Non-pigmented ciliary epithelial cell (primary cell): ENCODE measurements around the gene CRADD.
"Not testable (repeated sequence)": the region's sequence is repeated elsewhere in the genome, so short reads cannot be mapped to it uniquely, and the experiment has no call there.

Experiments used
- DNase-seq: peaks from one replicate; pipeline ENCODE4 v3.0.0-alpha.2; 2010; ENCODE audit warnings: low read depth

Gene CRADD

DNA sequence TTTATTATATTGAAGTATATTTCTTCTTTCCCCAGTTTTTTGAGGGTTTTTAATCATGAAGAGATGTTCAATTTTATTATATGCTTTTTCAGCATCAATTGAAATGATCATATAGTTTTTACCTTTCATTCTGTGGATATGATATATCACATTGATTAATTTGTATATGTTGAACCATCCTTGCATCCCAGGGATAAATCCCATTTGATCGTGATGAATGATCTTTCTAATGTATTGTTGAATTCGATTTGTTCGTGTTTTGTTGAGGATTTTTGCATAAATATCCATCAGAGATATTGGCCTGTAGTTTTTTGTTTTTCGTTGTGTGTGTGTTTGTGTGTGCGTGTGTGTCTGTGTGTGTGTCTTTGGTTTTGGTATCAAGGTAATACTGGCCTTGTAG is 196.4 kb downstream of the CRADD start:
- no peak for DNase-seq

DNA sequence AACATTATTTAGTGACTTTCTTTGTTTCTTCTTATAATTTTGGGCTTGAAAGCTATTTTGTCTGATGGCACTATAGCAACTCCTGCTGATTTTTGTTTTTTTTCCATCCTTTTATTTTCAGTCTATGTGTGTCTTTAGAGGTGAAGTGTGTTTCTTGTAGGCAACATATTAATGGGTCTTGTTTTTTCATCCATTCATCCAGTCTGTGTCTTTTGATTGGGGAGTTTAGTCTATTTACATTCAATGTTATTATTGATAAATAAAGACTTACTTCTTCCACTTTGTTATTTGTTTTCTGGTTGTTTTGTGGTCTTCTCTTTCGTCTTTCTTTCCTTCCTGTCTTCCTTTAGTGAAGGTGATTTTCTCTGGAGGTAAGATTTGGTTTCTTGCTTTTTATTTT is 198.0 kb downstream of the CRADD start:
- no peak for DNase-seq

DNA sequence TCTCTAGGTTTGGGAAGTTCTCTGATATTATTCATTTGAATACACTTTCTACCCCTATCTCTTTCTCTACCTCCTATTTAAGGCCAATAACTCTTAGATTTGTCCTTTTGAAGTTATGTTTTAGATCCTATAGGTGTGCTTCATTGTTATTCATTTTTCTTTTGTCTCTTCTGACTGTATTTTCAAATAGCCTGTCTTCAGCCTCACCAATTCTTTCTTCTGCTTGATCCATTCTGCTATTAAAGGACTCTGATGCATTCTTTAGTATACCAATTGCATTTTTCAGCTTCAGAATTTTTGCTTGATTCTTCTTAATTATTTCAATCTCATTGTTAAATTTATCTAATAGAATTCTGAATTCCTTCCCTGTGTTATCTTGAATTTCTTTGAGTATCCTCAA is 199.2 kb downstream of the CRADD start:
- DNase-seq: no peak

DNA sequence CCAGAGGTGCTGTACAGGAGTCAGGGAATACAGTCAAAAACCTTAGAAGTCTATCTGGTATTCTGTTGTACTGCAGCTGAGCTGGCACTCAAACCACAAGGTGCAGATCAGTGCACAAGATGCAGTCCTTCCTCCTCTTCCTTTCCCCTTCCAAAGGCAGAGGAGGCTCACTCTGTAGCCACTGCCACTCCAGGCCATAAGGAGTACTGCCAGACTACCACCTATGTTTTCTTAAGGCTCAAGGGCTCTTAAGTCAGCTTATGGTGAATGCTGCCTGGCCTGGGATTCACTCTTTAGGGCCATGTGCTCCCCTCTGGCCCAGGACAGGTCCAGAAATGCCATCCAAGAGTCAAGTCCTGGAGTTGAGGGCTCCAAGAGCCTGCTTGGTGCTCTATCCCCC is 200.3 kb downstream of the CRADD start:
- DNase-seq: no peak

DNA sequence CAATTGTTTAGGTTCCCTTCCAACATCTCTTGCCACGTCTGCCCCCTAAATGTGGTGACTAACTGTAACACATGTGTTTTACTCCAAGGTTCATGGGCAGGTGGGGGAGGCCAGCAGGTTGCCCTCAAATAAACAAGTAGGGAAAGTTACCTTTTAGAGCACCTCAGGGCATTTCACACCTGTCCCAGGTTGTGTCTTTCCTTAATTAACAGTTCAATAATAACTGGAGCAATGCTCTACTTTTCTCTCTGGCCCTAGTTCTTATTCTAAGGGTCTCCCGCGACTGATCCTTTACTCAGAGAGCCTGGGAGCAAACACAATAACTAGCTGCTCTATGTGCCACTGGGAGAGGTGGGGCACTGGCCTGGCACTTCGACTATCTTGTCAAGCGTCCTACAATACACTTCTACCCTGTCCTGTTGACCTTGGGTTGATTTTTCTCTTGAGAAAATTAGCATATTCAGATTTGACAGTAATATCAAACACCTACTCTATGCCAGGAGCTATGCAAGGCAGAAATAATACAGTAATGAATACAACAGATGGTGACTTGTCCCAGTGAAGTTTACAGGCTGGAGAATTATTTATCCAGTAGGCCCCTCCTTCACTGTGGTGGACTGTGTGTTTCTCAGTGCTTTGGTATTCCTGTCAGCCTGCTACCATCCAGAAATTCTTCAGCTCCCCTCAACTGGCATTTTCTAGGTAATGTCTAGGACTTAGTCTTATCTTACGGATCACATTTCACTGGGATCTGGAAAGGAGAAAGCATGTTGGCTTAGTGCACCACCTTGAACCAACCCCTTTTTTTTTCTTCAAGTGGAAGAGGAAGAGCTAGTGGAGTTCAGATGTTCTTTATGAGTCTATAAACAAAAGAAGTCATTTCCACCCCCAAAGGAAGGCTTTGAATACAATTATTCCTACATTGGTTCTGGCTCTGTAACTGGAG is 202.6 kb downstream of the CRADD start:
- peak; percentile 88 for DNase-seq

DNA sequence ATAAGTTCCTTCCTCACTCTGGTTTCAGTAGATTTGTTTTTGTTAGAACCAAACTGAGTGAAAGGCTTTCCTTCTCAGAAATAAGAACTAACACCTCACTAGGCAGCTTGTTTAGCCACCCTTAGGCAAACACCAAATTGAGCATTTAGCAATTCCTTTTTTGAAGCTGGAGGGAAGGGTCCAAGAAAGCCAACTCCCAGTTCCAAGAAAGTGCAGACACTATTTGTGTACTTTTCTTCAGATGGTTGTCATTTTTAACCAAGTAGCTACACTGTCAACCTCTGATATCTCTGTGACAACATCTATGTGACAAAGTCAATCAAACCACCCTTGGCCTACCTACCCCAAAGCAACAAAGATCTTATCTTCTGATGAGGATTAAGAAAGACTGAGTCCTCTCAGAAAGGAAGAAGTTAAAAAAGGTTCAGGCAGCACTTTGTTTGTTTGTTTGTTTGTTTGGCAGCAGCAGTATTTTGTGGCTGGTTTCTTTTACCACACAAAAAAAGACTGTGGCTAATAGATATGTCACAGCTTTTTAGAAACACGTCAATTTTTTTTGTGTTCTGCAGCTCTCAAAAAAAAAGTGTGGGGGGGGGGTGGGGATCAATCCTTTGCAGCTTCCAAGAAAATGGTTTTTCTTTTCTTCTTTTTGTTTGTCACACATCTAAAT is 203.8 kb downstream of the CRADD start:
- no peak for DNase-seq

DNA sequence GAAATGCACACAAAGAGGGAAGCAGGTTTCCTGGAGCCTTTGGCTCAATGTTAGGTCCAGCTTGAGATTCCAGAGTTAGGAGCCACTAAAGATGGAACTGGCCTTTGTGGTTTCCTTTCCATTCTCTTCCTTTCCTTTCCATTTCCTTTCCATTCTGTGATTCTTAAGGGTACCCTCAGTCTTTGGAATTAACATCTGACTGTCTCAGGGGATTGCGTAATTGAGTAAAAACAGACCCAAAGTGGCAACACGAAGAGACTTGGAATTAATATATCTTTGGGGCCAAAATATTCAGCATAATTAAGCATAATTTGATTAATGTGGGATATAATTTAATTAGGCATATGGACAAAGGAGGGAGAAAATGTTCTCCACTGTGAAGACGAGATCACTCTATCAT is 205.6 kb downstream of the CRADD start:
- no peak for DNase-seq

DNA sequence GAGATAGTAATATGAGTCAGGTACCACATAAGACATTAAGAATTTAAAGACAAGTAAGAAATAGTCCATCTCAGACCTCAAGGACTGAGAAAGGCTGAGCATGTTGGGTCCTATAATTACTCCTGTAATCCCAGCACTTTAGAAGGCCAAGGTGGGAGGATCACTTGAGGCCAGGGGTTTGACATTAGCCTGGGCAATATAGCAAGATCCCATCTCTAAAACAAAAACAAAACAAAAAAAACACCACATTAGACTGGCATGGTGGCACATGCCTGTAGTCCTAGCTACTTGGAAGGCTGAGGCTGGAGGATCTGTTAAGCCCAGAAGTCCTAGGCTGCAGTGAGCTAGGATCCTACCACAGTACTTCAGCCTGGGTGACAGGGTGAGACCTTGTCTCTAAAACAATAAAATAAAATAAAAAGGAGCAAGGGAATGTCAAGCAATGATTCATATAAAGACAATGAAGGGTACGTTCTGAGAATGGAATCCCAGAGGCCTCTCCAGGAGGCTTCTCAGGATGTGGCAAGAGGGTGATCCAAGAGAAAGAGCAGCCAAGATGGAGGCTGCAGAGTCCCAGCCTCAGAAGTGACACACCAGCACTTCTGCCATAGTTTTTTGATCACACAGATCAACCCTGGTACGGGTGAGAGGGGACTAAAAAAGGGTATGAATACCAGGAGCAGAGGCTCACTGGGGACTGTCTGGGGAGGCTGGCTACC is 206.4 kb downstream of the CRADD start:
- DNase-seq: peak; percentile 78

DNA sequence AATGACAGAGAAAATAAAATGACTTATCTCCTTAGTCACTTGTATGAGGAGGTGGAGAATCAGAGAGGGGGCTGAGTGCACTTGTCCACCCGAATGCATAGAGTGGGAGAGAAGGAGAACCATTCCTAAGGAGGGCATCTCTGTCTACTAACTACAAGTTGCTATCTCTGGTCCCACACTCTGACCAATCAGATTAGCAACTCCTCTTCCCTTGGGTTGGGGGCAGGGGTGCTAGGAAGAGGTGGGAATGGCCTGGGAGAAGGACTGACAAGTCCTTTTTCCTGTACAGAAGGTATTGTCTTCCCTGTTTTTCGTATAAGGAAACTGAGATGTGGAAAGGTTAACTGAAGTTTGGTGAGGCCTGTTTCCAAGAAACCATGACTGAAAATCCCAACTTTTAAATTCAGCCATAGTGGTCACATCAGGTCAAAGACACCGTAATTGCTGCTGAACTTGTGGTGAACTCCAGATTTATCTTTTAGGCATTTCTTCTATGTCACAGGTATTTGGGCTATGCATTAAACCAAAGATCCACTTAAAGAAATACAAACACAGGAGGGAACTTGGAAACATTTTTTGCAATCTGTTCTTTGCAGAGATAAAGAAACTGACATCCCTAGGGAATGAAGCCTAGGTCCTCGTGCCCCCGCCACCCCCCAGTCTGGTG is 207.8 kb downstream of the CRADD start:
- peak; percentile 58 for DNase-seq

DNA sequence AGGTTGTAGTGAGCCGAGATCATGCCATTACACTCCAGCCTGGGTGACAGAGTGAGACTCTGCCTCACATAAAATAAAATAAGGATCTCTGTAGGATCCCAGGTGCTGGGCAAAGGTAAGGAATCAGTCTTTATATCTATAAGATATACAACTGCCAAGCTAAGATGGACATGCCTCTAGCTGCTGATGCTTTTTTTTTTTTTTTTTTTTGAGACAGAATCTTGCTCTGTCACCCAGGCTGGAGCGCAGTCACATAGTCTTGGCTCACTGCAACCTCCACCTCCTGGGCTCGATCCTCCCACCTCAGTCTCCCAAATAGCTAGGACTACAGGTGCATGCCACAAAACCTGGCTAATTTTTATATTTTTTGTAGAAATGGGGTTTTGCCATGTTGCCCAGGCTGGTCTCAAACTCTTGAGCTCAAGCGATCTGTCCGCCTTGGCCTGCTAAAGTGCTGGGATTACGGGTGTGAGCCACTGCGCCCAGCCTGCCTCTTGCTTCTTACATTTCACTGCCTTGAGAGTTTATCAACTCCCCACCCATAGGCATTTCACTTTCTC is 208.9 kb downstream of the CRADD start:
- DNase-seq: not testable (repeated sequence)

DNA sequence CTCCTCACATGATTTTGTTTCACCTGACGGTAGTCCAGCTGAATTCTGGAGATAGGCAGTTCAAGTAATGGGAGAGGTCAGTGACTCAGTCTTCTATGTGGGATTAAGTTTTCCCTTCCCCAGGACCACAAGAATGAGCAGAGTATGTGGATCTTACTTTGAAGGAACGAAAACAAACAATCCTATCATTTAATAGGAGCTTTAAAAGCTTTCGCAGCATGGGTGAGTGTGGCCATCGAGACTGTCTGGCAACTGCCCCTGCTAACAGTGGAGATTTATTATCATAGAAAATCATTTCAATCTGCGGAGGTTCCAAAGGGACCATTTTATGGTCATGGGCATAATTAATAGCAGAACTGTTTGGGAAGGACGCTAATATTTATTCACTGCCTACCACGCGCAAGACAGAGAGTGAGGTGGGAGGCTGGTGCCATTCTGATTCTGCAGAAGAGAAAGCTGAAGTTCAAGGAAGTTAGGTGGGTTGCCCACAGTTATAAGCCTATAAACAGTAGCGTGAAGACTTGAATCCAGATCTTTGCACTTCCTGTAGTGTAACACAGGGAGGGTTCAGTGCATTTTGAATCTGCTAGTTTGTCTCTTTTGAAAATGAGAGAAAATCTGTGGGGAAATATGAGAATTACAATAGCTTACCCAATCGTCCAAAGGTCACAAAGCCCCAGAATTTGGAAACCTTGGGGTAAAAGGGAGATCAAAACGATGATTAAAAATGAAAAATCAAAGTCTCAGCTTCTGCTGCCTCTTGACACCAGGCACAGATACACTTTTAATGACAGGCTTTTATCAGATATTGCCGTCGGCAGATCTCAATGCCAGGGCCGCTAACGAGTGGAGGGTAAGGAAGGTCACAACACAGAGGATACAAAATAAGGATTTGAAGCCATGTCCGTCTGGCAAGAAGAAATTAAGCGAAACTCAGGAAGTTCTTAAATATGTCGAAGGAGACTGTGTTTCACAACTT is 209.6 kb downstream of the CRADD start:
- peak; percentile 91 for DNase-seq

DNA sequence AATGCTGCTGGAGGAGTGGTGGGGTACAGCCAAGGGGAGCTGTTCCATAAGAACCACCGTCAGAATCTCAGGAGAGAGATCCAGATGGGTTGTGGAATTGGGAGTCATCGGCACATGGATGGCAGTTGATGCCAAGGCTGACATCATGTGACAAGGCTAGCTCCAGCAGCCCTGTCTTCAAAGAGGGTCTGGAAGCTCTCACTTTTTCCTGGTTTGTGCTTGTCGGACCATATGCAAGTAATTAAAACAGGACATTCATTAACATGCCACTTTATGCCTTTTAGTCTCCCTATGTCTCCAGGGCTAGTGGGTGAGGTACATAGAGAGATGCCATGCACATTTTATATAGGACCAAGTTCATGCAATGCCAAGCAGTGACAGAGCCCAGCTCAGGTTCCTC is 211.8 kb downstream of the CRADD start:
- no peak for DNase-seq

DNA sequence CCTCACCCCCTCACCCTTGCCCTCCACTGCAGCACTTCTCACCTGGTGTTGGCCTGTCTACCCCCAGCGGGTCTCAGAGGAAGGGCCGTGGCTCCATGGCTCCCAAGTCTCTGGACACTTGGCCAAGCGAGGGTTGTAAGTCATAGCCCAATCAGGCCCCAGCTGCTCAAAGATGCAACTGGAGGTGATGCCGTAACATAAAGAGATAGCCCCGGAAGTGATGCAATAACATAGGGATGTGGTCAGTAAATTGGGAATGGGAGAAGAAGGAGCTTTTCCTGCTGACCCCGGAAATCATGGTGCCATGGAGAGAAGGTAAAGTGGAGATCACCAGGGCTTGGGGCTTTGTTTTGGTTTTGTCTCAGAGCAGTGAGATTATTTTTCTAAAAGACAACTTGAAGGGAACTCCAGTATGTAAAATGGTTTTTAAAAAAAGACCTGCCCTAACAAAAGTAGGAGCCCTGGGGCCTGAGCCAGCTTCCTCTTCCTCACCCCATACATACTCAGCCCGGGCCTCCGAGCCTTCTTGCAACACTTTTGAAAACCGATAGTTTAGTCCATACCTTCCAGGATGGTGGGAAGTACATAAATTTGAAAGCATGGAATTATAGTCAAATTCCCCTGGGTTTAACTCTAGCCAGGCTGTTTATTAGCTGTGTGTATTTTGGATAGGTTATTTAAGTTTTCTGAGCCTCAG is 212.5 kb downstream of the CRADD start:
- no peak for DNase-seq

DNA sequence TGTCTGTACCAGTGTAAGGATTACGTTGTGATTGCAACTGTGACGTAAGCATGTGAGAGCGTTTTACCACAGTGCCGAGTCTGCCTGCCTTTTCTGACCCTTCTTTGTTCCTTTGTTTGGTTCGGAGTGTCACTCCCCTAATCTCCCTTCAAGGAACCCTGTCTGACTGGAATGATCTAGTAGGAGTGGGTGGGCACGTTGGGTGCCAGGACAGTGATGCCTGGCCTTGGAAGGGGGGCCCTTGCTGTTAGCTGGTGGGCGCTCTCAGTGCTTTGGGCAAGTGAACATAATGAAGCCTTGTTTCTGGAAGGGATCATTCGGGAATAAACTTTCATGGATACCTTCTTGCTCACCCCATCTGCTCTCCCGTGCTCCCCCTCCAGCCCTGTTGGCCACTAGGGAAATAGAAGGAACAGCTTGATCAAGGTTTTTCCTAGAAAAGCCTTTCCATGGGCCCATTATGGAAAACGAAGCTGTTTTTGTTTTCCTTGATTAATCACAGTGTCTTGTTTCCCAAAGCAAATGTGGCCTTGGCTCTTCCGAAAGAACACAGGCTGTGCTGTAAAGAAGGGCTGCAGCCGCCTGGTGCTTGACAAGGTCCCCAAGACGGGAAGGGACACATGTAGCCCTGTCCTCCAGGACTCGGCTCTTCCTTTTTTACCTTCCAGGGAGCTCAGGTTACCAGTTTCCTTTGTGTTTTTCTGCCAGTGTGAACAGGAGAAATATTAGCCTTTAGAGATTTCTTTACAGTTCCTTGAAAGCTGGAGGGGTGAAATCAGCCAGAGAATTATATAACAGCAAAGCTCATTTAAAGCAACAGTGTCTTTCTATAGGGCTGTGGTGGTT is 215.5 kb downstream of the CRADD start:
- DNase-seq: no peak

DNA sequence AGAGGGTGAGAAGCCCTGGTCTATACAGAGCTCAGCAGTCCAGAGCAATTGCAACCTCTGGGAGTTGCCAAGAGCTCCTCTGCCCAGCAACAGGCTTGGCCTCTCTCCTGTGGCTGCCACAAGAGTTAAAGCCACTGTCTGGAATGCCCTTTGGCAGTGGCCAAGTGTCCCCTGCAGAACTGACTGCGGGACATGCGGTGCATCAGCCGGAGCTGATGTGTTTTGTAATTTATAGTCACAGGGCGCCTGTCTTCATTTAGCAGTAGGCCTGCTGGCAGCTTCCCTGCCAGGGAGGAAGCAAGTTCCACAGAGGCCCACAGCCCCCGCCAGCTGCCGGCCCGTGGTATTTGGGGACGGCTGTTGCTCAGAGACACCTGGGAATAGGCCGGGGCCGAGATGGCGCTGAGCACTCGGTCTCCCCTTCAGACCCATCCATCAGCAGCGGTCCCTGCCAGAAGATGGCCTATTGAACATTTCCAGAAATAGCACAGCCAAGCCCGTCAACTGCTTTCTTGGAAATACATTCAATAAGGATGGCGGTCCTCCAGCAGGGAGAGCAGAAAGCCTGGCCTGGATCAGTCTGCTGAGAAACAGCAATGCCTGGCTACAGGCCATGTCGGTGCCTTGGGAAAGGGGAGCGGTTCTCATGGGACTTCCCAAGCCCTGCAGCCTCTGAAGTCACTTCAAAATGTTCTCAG is 217.4 kb downstream of the CRADD start:
- no peak for DNase-seq

DNA sequence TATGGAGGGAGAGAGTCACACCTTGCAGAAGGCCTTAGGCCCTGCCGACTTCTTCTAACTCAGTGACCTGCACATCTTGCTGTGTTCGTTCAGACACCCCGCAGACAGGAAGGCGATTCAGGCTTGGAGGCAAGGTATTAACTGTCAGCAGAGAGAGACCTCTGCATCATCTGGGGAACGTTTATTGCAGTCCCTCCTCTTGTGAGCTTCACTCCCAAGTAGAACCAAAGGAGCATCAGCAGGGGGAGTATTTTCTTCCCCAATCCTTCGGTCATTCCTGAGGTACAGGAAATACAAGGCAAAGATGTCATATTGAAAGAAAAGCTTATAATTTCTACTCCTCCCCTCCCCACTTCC is 217.9 kb downstream of the CRADD start:
- DNase-seq: no peak

DNA sequence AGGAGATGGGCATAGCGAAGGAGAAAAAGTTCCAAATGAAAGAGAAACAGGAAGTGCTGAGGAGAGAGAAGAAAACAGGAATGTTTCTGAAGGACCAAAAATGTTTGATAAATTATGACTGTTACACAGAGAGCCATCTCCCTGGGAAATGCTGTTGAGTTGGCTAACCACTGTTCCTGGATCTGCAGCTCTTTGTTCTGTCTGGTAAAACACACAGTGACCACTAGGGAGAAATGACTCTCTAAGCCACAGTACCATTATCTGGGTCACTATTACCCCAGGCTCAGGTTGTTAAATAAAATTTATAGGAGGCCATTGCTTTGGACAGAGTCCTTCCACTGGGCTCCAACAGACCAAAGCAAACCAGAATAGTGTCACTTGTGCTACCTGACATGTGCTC is 219.3 kb downstream of the CRADD start:
- no peak for DNase-seq

DNA sequence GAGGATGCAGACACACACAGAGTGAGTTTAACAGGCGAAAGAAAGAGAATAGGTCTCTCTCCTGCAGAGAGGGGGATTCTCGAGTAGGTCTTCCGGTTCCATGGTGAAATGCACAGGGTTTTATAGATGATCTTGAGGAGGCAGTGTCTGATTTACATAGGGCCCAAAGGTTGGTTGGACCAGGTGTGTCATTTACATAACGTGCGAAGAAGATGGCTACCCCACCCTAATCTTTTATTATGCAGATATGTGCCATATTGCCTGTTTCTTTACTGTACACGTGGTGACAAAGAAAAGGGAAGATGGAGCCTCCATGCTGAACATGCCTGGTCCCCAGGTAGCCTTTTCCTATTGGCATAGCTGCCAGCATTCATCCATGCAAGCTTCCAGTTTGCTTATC is 219.8 kb downstream of the CRADD start:
- DNase-seq: no peak

DNA sequence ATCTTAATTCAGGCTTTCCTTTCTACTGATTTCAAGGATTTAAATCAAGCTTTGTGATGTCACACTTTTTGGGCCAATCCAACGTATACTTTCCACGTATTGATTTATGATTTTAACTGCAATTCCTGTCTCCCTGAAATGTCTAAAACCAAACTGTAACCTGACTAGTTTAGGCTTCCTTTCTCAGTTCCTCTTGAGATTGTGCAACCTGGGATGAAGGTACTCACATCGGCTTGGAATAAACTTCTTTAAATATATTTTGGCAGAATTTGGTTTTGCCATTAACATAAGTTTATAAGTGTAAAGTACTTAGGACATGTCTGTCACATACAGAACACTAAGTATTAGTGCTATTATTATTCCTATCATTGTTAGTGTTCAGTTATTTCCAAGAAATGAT is 224.6 kb downstream of the CRADD start:
- no peak for DNase-seq
